ENCODE results near the gene KRTAP4-7.

Gene KRTAP4-7

GRCh38 chr17:41061964-41062363 lies 22.0 kb upstream of the KRTAP4-7 start:
- TF ChIP-seq CTCF (IDR thresholded peaks at IDR 0.05): no peak

- no peak for TF ChIP-seq CTCF (IDR thresholded peaks at IDR 0.05)
Measured at GRCh38 chr17:41063449-41063848, 20.5 kb upstream of the KRTAP4-7 start.

GRCh38 chr17:41064301-41064700 lies 19.6 kb upstream of the KRTAP4-7 start:
- TF ChIP-seq CTCF (IDR thresholded peaks at IDR 0.05): no peak

- TF ChIP-seq CTCF (IDR thresholded peaks at IDR 0.05): no peak
Measured at GRCh38 chr17:41065829-41066624, 17.9 kb upstream of the KRTAP4-7 start, which contains the start of gene KRTAP2-4. Gene KRTAP2-4 (minus strand): TSS chr17:41065879. CDS start chr17:41065845, 34 bp downstream.

GRCh38 chr17:41067281-41067680 lies 16.7 kb upstream of the KRTAP4-7 start:
- TF ChIP-seq CTCF (IDR thresholded peaks at IDR 0.05): no peak

DNA sequence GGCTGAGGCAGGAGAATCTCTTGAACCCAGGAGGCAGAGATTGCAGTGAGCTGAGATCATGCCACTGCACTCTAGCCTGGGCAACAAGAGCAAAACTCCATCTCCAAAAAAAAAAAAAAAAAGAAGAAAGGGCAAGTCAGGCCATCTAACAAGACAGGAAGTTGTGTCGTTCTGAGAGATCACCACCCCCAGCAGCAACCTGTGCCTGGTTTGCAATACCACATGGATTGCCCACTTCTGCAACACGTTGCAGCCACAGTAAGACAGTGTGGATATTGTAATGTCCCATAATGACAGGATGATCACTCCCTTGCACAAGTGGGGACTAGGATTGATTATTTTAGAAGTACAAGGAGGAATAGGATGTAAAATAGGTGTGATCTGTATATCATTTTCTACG lies 14.9 kb upstream of the KRTAP4-7 start:
- TF ChIP-seq CTCF (IDR thresholded peaks at IDR 0.05): no peak

- TF ChIP-seq CTCF (IDR thresholded peaks at IDR 0.05): no peak
Measured at GRCh38 chr17:41071606-41072360, 12.2 kb upstream of the KRTAP4-7 start.

Data from LNCAP (cell line).